HG02852 (cell line): ENCODE measurements around the gene GIPR.
"Not testable (repeated sequence)": the region's sequence is repeated elsewhere in the genome, so short reads cannot be mapped to it uniquely, and the experiment has no call there.

Source experiments
- ATAC-seq: cut with Tn5 transposase; IDR thresholded peaks from one replicate; pipeline ENCODE4 v1.9.1; 2021; ENCODE audit warnings: mild to moderate bottlenecking, moderate library complexity; ENCODE audit not compliant: unreplicated experiment

The GIPR gene

GRCh38 chr19:45667620-45668341 lies at the start of gene GIPR:
Gene GIPR (plus strand): TSS chr19:45668221. CDS start chr19:45669521, 1,300 bp downstream.
- ATAC-seq = no peak

- ATAC-seq = no peak
Observed at GRCh38 chr19:45621389-45621788, 46.6 kb upstream of the GIPR start.

- ATAC-seq = no peak
Observed at GRCh38 chr19:45621976-45622503, 46.0 kb upstream of the GIPR start.

- ATAC-seq = no peak
Observed at GRCh38 chr19:45623984-45624383, 44.0 kb upstream of the GIPR start.

GRCh38 chr19:45628219-45628618 lies 39.8 kb upstream of the GIPR start:
- ATAC-seq = not testable (repeated sequence)

- ATAC-seq = no peak
Observed at GRCh38 chr19:45629704-45630103, 38.3 kb upstream of the GIPR start.

- ATAC-seq = no peak
Observed at GRCh38 chr19:45630463-45630862, 37.6 kb upstream of the GIPR start.

GRCh38 chr19:45632468-45633196 lies 35.4 kb upstream of the GIPR start:
- no peak for ATAC-seq

- ATAC-seq = no peak
Observed at GRCh38 chr19:45636275-45636674, 31.7 kb upstream of the GIPR start.

- ATAC-seq = no peak
Observed at GRCh38 chr19:45636902-45637301, 31.1 kb upstream of the GIPR start.

GRCh38 chr19:45637890-45638667 lies 29.9 kb upstream of the GIPR start:
- no peak for ATAC-seq

- no peak for ATAC-seq
Observed at GRCh38 chr19:45638930-45639729, 28.9 kb upstream of the GIPR start, which contains the start of gene EML2. Gene EML2 (minus strand): TSS chr19:45639397. CDS start chr19:45639376, 21 bp downstream.

GRCh38 chr19:45640849-45641273 lies 27.2 kb upstream of the GIPR start:
- ATAC-seq = no peak

- ATAC-seq = peak; percentile 20
Observed at GRCh38 chr19:45641274-45642105, 26.5 kb upstream of the GIPR start.

- no peak for ATAC-seq
Observed at GRCh38 chr19:45643024-45643926, 24.7 kb upstream of the GIPR start.

GRCh38 chr19:45643927-45644771 lies 23.9 kb upstream of the GIPR start:
- no peak for ATAC-seq

- ATAC-seq = no peak
Observed at GRCh38 chr19:45645068-45645630, 22.9 kb upstream of the GIPR start.
